ENCODE results near the gene MEF2D.
A peak's percentile ranks its signal among the peaks of the same experiment; 100 is the strongest.

MEF2D gene

DNA sequence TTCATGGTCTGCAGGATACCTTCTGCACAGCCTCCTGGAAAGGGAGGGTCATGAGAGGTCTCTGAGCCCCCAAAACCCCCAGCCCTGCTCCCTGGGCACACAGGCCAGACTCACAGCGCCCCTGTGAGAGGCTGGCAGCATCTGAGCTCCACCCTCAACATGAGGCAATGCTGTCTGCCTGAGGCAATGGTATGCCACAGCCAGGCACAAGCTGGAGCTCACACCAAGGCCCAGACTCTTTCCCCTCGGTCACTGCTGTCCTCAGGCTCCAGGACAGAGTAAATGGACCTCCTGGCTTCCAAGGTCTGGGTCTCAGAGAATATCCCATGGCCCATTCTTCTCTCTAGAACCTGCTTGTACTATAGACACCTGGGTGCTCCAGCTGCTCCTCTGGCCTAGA is 17.2 kb downstream of the MEF2D start:
- peaks cover 91% of the 10 kb centered on the region for H3K36me3 ChIP-seq (ENCODE audit: control insufficient read depth, low read length)
- H3K9me3 ChIP-seq (ENCODE audit: control insufficient read depth, insufficient read depth, low read length): no peaks in the 10 kb centered on the region
- peak overlapping the region; percentile 8; the same call in 1 of the 2 replicates for H3K27ac ChIP-seq (ENCODE audit: low read depth, low read length)
- no peaks in the 10 kb centered on the region for H3K9me2 ChIP-seq (replicated peaks; ENCODE audit: control insufficient read depth, low read length)
- no peaks in the 10 kb centered on the region for H3K27me3 ChIP-seq (ENCODE audit: control insufficient read depth, low read length)
- peaks cover 4% of the 10 kb centered on the region; the same call in 1 of the 2 replicates for H3F3A ChIP-seq (ENCODE audit: control insufficient read depth, insufficient read depth)
- H3K4me3 ChIP-seq (ENCODE audit: low read length): no peak overlapping the region
- H3K4me1 ChIP-seq (ENCODE audit: control insufficient read depth, low read length): peaks cover 75% of the 10 kb centered on the region
- H4K20me1 ChIP-seq (ENCODE audit: control insufficient read depth, insufficient read depth, low read depth, low read length): 0 out of 2 replicates have a peak, but pooled peaks cover 3% of the 10 kb centered on the region
- no peak overlapping the region for H3K4me2 ChIP-seq (ENCODE audit: low read length)
- TF ChIP-seq, protein P1, sequence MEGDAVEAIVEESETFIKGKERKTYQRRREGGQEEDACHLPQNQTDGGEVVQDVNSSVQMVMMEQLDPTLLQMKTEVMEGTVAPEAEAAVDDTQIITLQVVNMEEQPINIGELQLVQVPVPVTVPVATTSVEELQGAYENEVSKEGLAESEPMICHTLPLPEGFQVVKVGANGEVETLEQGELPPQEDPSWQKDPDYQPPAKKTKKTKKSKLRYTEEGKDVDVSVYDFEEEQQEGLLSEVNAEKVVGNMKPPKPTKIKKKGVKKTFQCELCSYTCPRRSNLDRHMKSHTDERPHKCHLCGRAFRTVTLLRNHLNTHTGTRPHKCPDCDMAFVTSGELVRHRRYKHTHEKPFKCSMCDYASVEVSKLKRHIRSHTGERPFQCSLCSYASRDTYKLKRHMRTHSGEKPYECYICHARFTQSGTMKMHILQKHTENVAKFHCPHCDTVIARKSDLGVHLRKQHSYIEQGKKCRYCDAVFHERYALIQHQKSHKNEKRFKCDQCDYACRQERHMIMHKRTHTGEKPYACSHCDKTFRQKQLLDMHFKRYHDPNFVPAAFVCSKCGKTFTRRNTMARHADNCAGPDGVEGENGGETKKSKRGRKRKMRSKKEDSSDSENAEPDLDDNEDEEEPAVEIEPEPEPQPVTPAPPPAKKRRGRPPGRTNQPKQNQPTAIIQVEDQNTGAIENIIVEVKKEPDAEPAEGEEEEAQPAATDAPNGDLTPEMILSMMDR (IDR thresholded peaks at IDR 0.05; ENCODE audit: low read depth, low read length, poor library complexity, severe bottlenecking): no peak
- no peak for TF ChIP-seq EZH2phosphoT487 (IDR thresholded peaks at IDR 0.05; ENCODE audit: borderline replicate concordance, low read length)
- peaks cover 83% of the 10 kb centered on the region for H3K79me2 ChIP-seq (ENCODE audit: control insufficient read depth, low read length)

DNA sequence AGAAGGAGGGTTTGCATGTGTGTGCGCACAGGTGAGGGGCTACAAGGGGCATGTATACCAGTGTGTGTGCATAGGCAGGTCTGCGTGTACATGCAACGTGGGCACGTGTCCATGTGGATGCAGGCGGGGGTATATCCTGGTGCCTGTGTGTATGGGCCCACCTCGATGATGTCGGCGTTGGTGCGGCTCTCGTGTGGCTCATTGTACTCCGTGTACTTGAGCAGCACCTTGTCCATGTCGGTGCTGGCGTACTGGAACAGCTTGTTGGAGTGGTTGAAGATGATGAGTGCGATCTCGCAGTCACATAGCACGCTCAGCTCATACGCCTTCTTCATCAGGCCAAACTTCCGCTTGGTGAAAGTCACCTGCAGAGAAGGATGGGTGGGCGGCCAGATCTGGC is 18.3 kb downstream of the MEF2D start:
- TF ChIP-seq EZH2phosphoT487 (IDR thresholded peaks at IDR 0.05; ENCODE audit: borderline replicate concordance, low read length): no peak
- TF ChIP-seq, protein P1 (IDR thresholded peaks at IDR 0.05; ENCODE audit: low read depth, low read length, poor library complexity, severe bottlenecking): no peak
- no peaks in the 10 kb centered on the region for H3K9me3 ChIP-seq (ENCODE audit: control insufficient read depth, insufficient read depth, low read length)
- peak overlapping the region; percentile 7; the same call in 1 of the 2 replicates for H3K4me3 ChIP-seq (ENCODE audit: low read length)
- H3K27ac ChIP-seq (ENCODE audit: low read depth, low read length): peak overlapping the region; percentile 71
- H3F3A ChIP-seq (ENCODE audit: control insufficient read depth, insufficient read depth): peaks cover 4% of the 10 kb centered on the region; the same call in 1 of the 2 replicates
- H3K4me2 ChIP-seq (ENCODE audit: low read length): peak overlapping the region; percentile 56
- 0 out of 2 replicates have a peak, but pooled peaks cover 3% of the 10 kb centered on the region for H4K20me1 ChIP-seq (ENCODE audit: control insufficient read depth, insufficient read depth, low read depth, low read length)
- peaks cover 71% of the 10 kb centered on the region for H3K79me2 ChIP-seq (ENCODE audit: control insufficient read depth, low read length)
- no peaks in the 10 kb centered on the region for H3K9me2 ChIP-seq (replicated peaks; ENCODE audit: control insufficient read depth, low read length)
- H3K4me1 ChIP-seq (ENCODE audit: control insufficient read depth, low read length): peaks cover 64% of the 10 kb centered on the region
- no peaks in the 10 kb centered on the region for H3K27me3 ChIP-seq (ENCODE audit: control insufficient read depth, low read length)
- H3K36me3 ChIP-seq (ENCODE audit: control insufficient read depth, low read length): peaks cover 91% of the 10 kb centered on the region

DNA sequence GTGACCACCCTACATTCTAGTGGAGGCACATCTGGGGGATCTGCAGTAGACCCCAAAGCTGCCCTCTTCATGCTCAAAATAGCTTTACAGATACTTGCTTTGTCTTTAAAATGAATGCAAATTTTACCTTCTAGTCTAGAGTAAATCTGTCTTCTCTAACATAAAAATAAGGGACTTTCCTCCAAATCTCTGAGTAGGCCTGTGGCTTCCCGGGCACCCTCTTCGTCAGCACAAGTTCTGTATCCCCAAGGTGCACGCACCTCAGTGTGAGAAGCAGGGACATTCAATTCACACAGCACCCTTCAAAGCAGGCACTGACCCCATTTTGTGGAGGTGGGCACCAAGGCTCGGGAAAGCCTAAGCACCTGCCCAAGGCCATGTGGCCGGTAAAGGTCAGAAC is 19.0 kb downstream of the MEF2D start:
- Histone ChIP-seq H3K79me2 (ENCODE audit: control insufficient read depth, low read length) (peaks cover 64% of the 10 kb centered on the region), H3F3A (ENCODE audit: control insufficient read depth, insufficient read depth) (peaks cover 4% of the 10 kb centered on the region; the same call in 1 of the 2 replicates), H3K36me3 (ENCODE audit: control insufficient read depth, low read length) (peaks cover 91% of the 10 kb centered on the region)

More for the DNA sequence above, 19.0 kb downstream of the MEF2D start:
- no peaks in the 10 kb centered on the region for H3K9me3 ChIP-seq (ENCODE audit: control insufficient read depth, insufficient read depth, low read length)
- H3K4me3 ChIP-seq (ENCODE audit: low read length): peak overlapping the region; percentile 28
- H3K27me3 ChIP-seq (ENCODE audit: control insufficient read depth, low read length): no peaks in the 10 kb centered on the region
- peak overlapping the region; percentile 56 for H3K4me2 ChIP-seq (ENCODE audit: low read length)
- no peak for TF ChIP-seq EZH2phosphoT487 (IDR thresholded peaks at IDR 0.05; ENCODE audit: borderline replicate concordance, low read length)
- TF ChIP-seq, protein P1 (IDR thresholded peaks at IDR 0.05; ENCODE audit: low read depth, low read length, poor library complexity, severe bottlenecking): no peak
- H3K27ac ChIP-seq (ENCODE audit: low read depth, low read length): peak overlapping the region; percentile 71
- no peaks in the 10 kb centered on the region for H3K9me2 ChIP-seq (replicated peaks; ENCODE audit: control insufficient read depth, low read length)
- H4K20me1 ChIP-seq (ENCODE audit: control insufficient read depth, insufficient read depth, low read depth, low read length): 0 out of 2 replicates have a peak, but pooled peaks cover 3% of the 10 kb centered on the region
- H3K4me1 ChIP-seq (ENCODE audit: control insufficient read depth, low read length): peaks cover 56% of the 10 kb centered on the region

Data from DOHH2 (cell line).